Type B pancreatic cell (in vitro differentiated cells): Measurements from ENCODE around the gene UNC45A. TPM values are rescaled to one million over a fixed set of nuclear protein-coding genes. Genes with fewer than 3 reads are reported as not detected.

ENCODE experiments used
- DNase-seq: peaks from one replicate; pipeline ENCODE4 v3.0.0; 2021; ENCODE audit warnings: mixed read lengths; ENCODE audit not compliant: unreplicated experiment; ENCODE audit errors: extremely low spot score
- H3K27ac Mint-ChIP-seq: 2 replicates; pipeline ENCODE4 v1.8.0; 2021; ENCODE audit warnings: mild to moderate bottlenecking, mixed read lengths
- H3K27me3 Mint-ChIP-seq: 2 replicates; pipeline ENCODE4 v1.8.0; 2021; ENCODE audit warnings: mixed read lengths
- H3K36me3 Mint-ChIP-seq: 2 replicates; pipeline ENCODE4 v1.8.0; 2021; ENCODE audit warnings: mixed read lengths
- H3K4me1 Mint-ChIP-seq: one replicate; pipeline ENCODE4 v1.8.0; 2021; ENCODE audit warnings: mixed read lengths; ENCODE audit not compliant: unreplicated experiment
- H3K4me3 Mint-ChIP-seq: 2 replicates; pipeline ENCODE4 v1.8.0; 2021; ENCODE audit warnings: mild to moderate bottlenecking, mixed read lengths
- H3K9me3 Mint-ChIP-seq: 2 replicates; pipeline ENCODE4 v1.8.0; 2021; ENCODE audit warnings: mixed read lengths
- CTCF ChIP-seq: fragments of 200-600 bp; sonication (generic); conservative IDR thresholded peaks from 2 replicates; pipeline ENCODE4 v1.5.0; 2021; ENCODE audit warnings: antibody characterized with exemption, mild to moderate bottlenecking
- total RNA-seq: library from RNA; stranded (reverse); gene quantifications from 2 replicates; pipeline ENCODE4 v1.2.1, GENCODE V29; 2021; ENCODE audit warnings: low replicate concordance

The UNC45A gene
- total RNA-seq, 1 donor from 2014 or later, result 78.9 TPM

- no peak for TF ChIP-seq CTCF
- Mint-ChIP-seq H3K4me1 (no peaks in the 10 kb centered on the region), H3K27me3 (no peaks in the 10 kb centered on the region), H3K4me3 (no peak overlapping the region), H3K9me3 (no peaks in the 10 kb centered on the region), H3K36me3 (peaks cover 18% of the 10 kb centered on the region), H3K27ac (no peak overlapping the region)
- no peak for DNase-seq
Observed at GRCh38 chr15:90974216-90974615, 39.1 kb downstream of the UNC45A start.

- H3K27me3 Mint-ChIP-seq, result no peaks in the 10 kb centered on the region
- no peak overlapping the region for H3K27ac Mint-ChIP-seq
- no peaks in the 10 kb centered on the region for H3K9me3 Mint-ChIP-seq
- no peak for DNase-seq
- no peak overlapping the region for H3K4me3 Mint-ChIP-seq
- TF ChIP-seq CTCF, result no peak
- H3K4me1 Mint-ChIP-seq, result no peaks in the 10 kb centered on the region
- H3K36me3 Mint-ChIP-seq, result peaks cover 20% of the 10 kb centered on the region
Observed at GRCh38 chr15:90979582-90979981, 44.5 kb downstream of the UNC45A start.

- no peak for DNase-seq
- no peaks in the 10 kb centered on the region for H3K9me3 Mint-ChIP-seq
- no peaks in the 10 kb centered on the region for H3K4me1 Mint-ChIP-seq
- peaks cover 15% of the 10 kb centered on the region for H3K36me3 Mint-ChIP-seq
- no peak overlapping the region for H3K27ac Mint-ChIP-seq
- H3K4me3 Mint-ChIP-seq, result no peak overlapping the region
- no peaks in the 10 kb centered on the region for H3K27me3 Mint-ChIP-seq
- no peak for TF ChIP-seq CTCF
Observed at GRCh38 chr15:90981681-90982080, 46.6 kb downstream of the UNC45A start.

- Mint-ChIP-seq H3K27me3 (no peaks in the 10 kb centered on the region), H3K4me3 (no peak overlapping the region), H3K36me3 (peaks cover 15% of the 10 kb centered on the region), H3K9me3 (no peaks in the 10 kb centered on the region), H3K27ac (no peak overlapping the region), H3K4me1 (no peaks in the 10 kb centered on the region)
- no peak for TF ChIP-seq CTCF
- no peak for DNase-seq
Observed at GRCh38 chr15:90982135-90982534, 47.0 kb downstream of the UNC45A start.

GRCh38 chr15:90986790-90987507 lies 51.9 kb downstream of the UNC45A start:
- Mint-ChIP-seq H3K4me3 (peak overlapping the region; percentile 72), H3K9me3 (no peaks in the 10 kb centered on the region), H3K36me3 (peaks cover 11% of the 10 kb centered on the region), H3K27ac (peak overlapping the region; percentile 88), H3K27me3 (no peaks in the 10 kb centered on the region), H3K4me1 (peaks cover 20% of the 10 kb centered on the region)
- DNase-seq, result no peak
- no peak for TF ChIP-seq CTCF
